Activated CD4-positive, alpha-beta T cell treated with anti-CD3 and anti-CD28 coated beads for 36 hours (primary cell): Measurements from ENCODE around the gene SLC17A9. TPM values are rescaled to one million over a fixed set of nuclear protein-coding genes. Genes with fewer than 3 reads are reported as not detected.

ENCODE experiments used
- ATAC-seq: fragments of 200-7000 bp; cut with Tn5 transposase; one replicate; pipeline ENCODE4 v1.10.0; 2021; ENCODE audit warnings: mild to moderate bottlenecking, moderate library complexity
- CTCF ChIA-PET: fragments of 350-600 bp; sonication (Branson Sonifier 250); formaldehyde crosslinking; loops from one replicate; lab custom pipeline; 2021; ENCODE audit warnings: antibody characterized with exemption; lab: Charles Lee
- POLR2A ChIA-PET: fragments of 350-600 bp; sonication (Branson Sonifier 250); formaldehyde crosslinking; loops from one replicate; lab custom pipeline; 2021; ENCODE audit warnings: antibody characterized with exemption, inconsistent platforms; lab: Charles Lee
- DNase-seq: peaks from one replicate; pipeline ENCODE4 v3.0.0-alpha.2; 2020
- H3K27ac Mint-ChIP-seq: one replicate; pipeline ENCODE4 v1.8.0; 2021; ENCODE audit warnings: mixed read lengths
- H3K27me3 Mint-ChIP-seq: one replicate; pipeline ENCODE4 v1.8.0; 2021; ENCODE audit warnings: mixed read lengths
- H3K36me3 Mint-ChIP-seq: one replicate; pipeline ENCODE4 v1.8.0; 2021; ENCODE audit warnings: low read depth, mixed read lengths
- H3K4me1 Mint-ChIP-seq: one replicate; pipeline ENCODE4 v1.8.0; 2021; ENCODE audit warnings: mixed read lengths
- H3K4me3 Mint-ChIP-seq: one replicate; pipeline ENCODE4 v1.8.0; 2021; ENCODE audit warnings: mild to moderate bottlenecking, moderate library complexity, mixed read lengths
- H3K9me3 Mint-ChIP-seq: one replicate; pipeline ENCODE4 v1.8.0; 2021; ENCODE audit warnings: low read depth, mixed read lengths
- intact Hi-C, 2 experiments: fragments of 100-400 bp; cut with DNase I in 1 of 2; cut with micrococcal nuclease in 1 of 2; formaldehyde crosslinking; loops; one replicate each; pipeline versions ENCODE4 v1.14.2 to v1.15.1; 2022 to 2024; cut with DNase I, micrococcal nuclease
- total RNA-seq, 2 experiments: library from RNA; stranded (reverse); gene quantifications; one replicate each; pipeline ENCODE4 v1.2.3, GENCODE V29; 2021

Gene SLC17A9
- total RNA-seq, 2 experiments from 2014 or later, result 16.2 to 16.5 TPM

- peaks cover 1% of the 10 kb centered on the region for H3K36me3 Mint-ChIP-seq
These were observed 34.6 kb downstream of the SLC17A9 start for GRCh38 chr20:62987114-62987513.

GRCh38 chr20:62989201-62989601, 36.7 kb downstream of the SLC17A9 start:
- ChIA-PET POLR2A (no interaction called here), CTCF (no interaction called here)
- ATAC-seq (peak; percentile 16), DNase-seq (no peak)
- peaks cover 1% of the 10 kb centered on the region for H3K36me3 Mint-ChIP-seq
- H3K27ac Mint-ChIP-seq, result no peak overlapping the region
- H3K4me3 Mint-ChIP-seq, result no peak overlapping the region
- intact Hi-C loops, result no loop called here
- H3K27me3 Mint-ChIP-seq, result no peaks in the 10 kb centered on the region
- H3K9me3 Mint-ChIP-seq, result no peaks in the 10 kb centered on the region
- no peaks in the 10 kb centered on the region for H3K4me1 Mint-ChIP-seq

More at GRCh38 chr20:62987114-62987513, 34.6 kb downstream of the SLC17A9 start:
- no peak for ATAC-seq
- CTCF ChIA-PET, result interaction anchor here (0.6 kb wide), 1 partner anchor 14 kb away, joined by 3 read pairs; no protein-coding TSS in a partner anchor
- Mint-ChIP-seq H3K27ac (no peak overlapping the region), H3K4me3 (no peak overlapping the region), H3K4me1 (no peaks in the 10 kb centered on the region), H3K9me3 (no peaks in the 10 kb centered on the region), H3K27me3 (peaks cover 7% of the 10 kb centered on the region)
- intact Hi-C loops, result no loop called here
- no peak for DNase-seq
- POLR2A ChIA-PET, result no interaction called here

- no peak overlapping the region for H3K27ac Mint-ChIP-seq
- H3K36me3 Mint-ChIP-seq, result peaks cover 1% of the 10 kb centered on the region
- intact Hi-C loops, result no loop called here
- no peaks in the 10 kb centered on the region for H3K27me3 Mint-ChIP-seq
- H3K4me1 Mint-ChIP-seq, result no peaks in the 10 kb centered on the region
- H3K9me3 Mint-ChIP-seq, result no peaks in the 10 kb centered on the region
- CTCF ChIA-PET, result interaction anchor here (0.9 to 1.3 kb wide), 2 partner anchors 49 to 339 kb away, joined by 3 read pairs; no protein-coding TSS in a partner anchor
- ATAC-seq (no peak), DNase-seq (no peak)
- H3K4me3 Mint-ChIP-seq, result no peak overlapping the region
- POLR2A ChIA-PET, result no interaction called here
These were observed 37.9 kb downstream of the SLC17A9 start for GRCh38 chr20:62990306-62990825.

- Mint-ChIP-seq H3K4me1 (no peaks in the 10 kb centered on the region), H3K27ac (no peak overlapping the region), H3K4me3 (no peak overlapping the region), H3K9me3 (no peaks in the 10 kb centered on the region), H3K36me3 (peaks cover 1% of the 10 kb centered on the region), H3K27me3 (peaks cover under 1% of the 10 kb centered on the region)
- DNase-seq, result no peak
- ChIA-PET CTCF (interaction anchor here (1.3 kb wide), 1 partner anchor 340 kb away, joined by 3 read pairs; no protein-coding TSS in a partner anchor), POLR2A (interaction anchor here (0.6 kb wide), 2 partner anchors 79 to 744 kb away, joined by 4 to 5 read pairs; no protein-coding TSS in a partner anchor)
- intact Hi-C loops, result no loop called here
- ATAC-seq, result no peak
These were observed 38.8 kb downstream of the SLC17A9 start for GRCh38 chr20:62991196-62991807.

GRCh38 chr20:62991863-62992262, 39.4 kb downstream of the SLC17A9 start:
- Mint-ChIP-seq H3K36me3 (peaks cover 1% of the 10 kb centered on the region), H3K4me3 (no peak overlapping the region), H3K4me1 (no peaks in the 10 kb centered on the region), H3K27me3 (peaks cover 2% of the 10 kb centered on the region), H3K9me3 (no peaks in the 10 kb centered on the region), H3K27ac (no peak overlapping the region)
- intact Hi-C loops, result no loop called here
- POLR2A ChIA-PET, result interaction anchor here (0.6 kb wide), 2 partner anchors 78 to 744 kb away, joined by 4 to 5 read pairs; no protein-coding TSS in a partner anchor
- CTCF ChIA-PET, result no interaction called here
- ATAC-seq (no peak), DNase-seq (no peak)

GRCh38 chr20:62993856-62994494, 41.5 kb downstream of the SLC17A9 start:
- no peaks in the 10 kb centered on the region for H3K4me1 Mint-ChIP-seq
- H3K27ac Mint-ChIP-seq, result no peak overlapping the region
- intact Hi-C loops, result no loop called here
- ChIA-PET POLR2A (no interaction called here), CTCF (no interaction called here)
- peaks cover 6% of the 10 kb centered on the region for H3K27me3 Mint-ChIP-seq
- H3K9me3 Mint-ChIP-seq, result no peaks in the 10 kb centered on the region
- DNase-seq (no peak), ATAC-seq (no peak)
- H3K36me3 Mint-ChIP-seq, result no peaks in the 10 kb centered on the region
- no peak overlapping the region for H3K4me3 Mint-ChIP-seq

GRCh38 chr20:62994869-62995281, 42.4 kb downstream of the SLC17A9 start:
- DNase-seq (no peak), ATAC-seq (no peak)
- H3K27me3 Mint-ChIP-seq, result peaks cover 6% of the 10 kb centered on the region
- POLR2A ChIA-PET, result no interaction called here
- no peak overlapping the region for H3K27ac Mint-ChIP-seq
- CTCF ChIA-PET, result no interaction called here
- H3K4me1 Mint-ChIP-seq, result no peaks in the 10 kb centered on the region
- H3K9me3 Mint-ChIP-seq, result no peaks in the 10 kb centered on the region
- H3K36me3 Mint-ChIP-seq, result no peaks in the 10 kb centered on the region
- intact Hi-C loops, result no loop called here
- no peak overlapping the region for H3K4me3 Mint-ChIP-seq

- H3K9me3 Mint-ChIP-seq, result no peaks in the 10 kb centered on the region
- no peaks in the 10 kb centered on the region for H3K36me3 Mint-ChIP-seq
- H3K4me3 Mint-ChIP-seq, result no peak overlapping the region
- intact Hi-C loops, result no loop called here
- no peaks in the 10 kb centered on the region for H3K4me1 Mint-ChIP-seq
- ChIA-PET CTCF (no interaction called here), POLR2A (no interaction called here)
- no peak overlapping the region for H3K27ac Mint-ChIP-seq
- H3K27me3 Mint-ChIP-seq, result peaks cover 11% of the 10 kb centered on the region
- ATAC-seq, result no peak
- no peak for DNase-seq
These were observed 43.0 kb downstream of the SLC17A9 start for GRCh38 chr20:62995481-62995880.

- CTCF ChIA-PET, result no interaction called here
These were observed 43.5 kb downstream of the SLC17A9 start for GRCh38 chr20:62995898-62996595.

GRCh38 chr20:62996596-62996982, 44.1 kb downstream of the SLC17A9 start:
- Mint-ChIP-seq H3K4me3 (no peak overlapping the region), H3K36me3 (no peaks in the 10 kb centered on the region), H3K27ac (no peak overlapping the region), H3K4me1 (no peaks in the 10 kb centered on the region), H3K27me3 (peaks cover 18% of the 10 kb centered on the region), H3K9me3 (no peaks in the 10 kb centered on the region)
- intact Hi-C loops, result no loop called here
- DNase-seq, result no peak
- ChIA-PET POLR2A (no interaction called here), CTCF (no interaction called here)
- no peak for ATAC-seq

More at GRCh38 chr20:62995898-62996595, 43.5 kb downstream of the SLC17A9 start:
- ATAC-seq (no peak), DNase-seq (no peak)
- intact Hi-C loops, result no loop called here
- Mint-ChIP-seq H3K27me3 (peaks cover 17% of the 10 kb centered on the region), H3K36me3 (no peaks in the 10 kb centered on the region), H3K27ac (no peak overlapping the region), H3K4me1 (no peaks in the 10 kb centered on the region), H3K9me3 (no peaks in the 10 kb centered on the region), H3K4me3 (no peak overlapping the region)
- POLR2A ChIA-PET, result no interaction called here

- ChIA-PET CTCF (interaction anchor here (0.6 kb wide), 1 partner anchor 103 kb away, joined by 3 read pairs; no protein-coding TSS in a partner anchor), POLR2A (no interaction called here)
- H3K9me3 Mint-ChIP-seq, result no peaks in the 10 kb centered on the region
- H3K27me3 Mint-ChIP-seq, result peaks cover 19% of the 10 kb centered on the region
- H3K4me3 Mint-ChIP-seq, result no peak overlapping the region
- no peak overlapping the region for H3K27ac Mint-ChIP-seq
- H3K36me3 Mint-ChIP-seq, result no peaks in the 10 kb centered on the region
- H3K4me1 Mint-ChIP-seq, result no peaks in the 10 kb centered on the region
- no peak for ATAC-seq
- no peak for DNase-seq
- intact Hi-C loops, result no loop called here
These were observed 45.0 kb downstream of the SLC17A9 start for GRCh38 chr20:62997417-62998035.
